GM18873 (cell line): ENCODE measurements around the gene PKD1L1.

Experiments
- ATAC-seq: cut with Tn5 transposase; IDR thresholded peaks from one replicate; pipeline ENCODE4 v1.9.1; 2021; ENCODE audit warnings: mild to moderate bottlenecking, moderate library complexity, moderate number of reproducible peaks; ENCODE audit not compliant: unreplicated experiment, low FRiP score

The PKD1L1 gene

GRCh38 chr7:47878662-47879061 is 69.6 kb downstream of the PKD1L1 start:
- no peak for ATAC-seq

DNA sequence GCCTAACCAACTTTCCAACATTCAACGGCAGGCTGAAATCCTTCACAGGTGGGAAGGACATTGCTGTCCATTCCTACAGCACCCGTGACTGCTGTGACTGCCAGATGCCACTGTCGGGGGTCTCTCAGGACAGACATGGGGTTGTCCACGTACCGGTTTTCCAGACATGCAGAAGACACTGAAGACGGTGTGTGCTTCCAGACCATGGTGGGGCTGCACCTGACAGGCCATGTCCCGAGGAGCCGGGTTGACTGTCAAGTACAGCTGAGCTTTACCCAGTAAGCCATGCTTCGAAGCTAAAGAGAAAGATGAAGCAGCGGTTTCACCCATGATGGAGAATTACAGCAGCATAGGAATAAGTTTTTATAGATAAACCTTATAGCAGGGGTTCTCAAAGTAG is 70.9 kb downstream of the PKD1L1 start:
- no peak for ATAC-seq

DNA sequence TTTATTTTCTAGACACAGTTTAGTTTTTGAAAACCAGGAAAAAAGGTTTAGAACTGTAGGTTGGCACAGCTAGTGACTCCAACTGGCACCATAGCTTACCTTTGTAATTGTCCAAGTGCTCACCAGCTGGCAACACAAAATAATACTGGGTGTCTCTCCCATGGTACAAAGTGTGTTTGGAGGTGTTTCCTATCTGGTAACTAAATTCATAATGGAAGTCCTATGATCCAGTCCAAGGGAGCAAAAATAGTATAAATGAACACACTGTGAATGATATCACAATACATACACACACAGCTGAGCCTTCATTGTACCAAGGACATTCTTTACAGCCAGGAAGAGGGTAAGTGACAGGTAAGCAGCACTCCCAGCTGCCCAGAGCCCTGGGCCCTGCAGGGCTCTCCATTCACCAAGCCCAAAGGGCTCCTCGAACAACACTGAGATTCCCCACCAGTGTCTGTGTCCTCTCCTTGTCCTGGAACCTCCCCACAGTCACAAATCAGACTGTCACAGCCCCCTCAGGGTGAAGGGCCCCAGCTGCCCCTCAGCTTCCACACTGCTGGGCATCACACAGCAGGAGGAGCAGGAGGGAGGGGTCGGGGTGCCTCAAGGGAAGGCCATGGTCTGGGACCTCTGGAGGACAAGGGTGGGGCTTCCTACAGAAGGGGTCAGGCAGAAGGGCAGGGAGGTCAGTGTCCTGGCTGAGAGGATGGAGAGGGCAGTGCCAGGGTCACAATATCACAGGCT is 72.1 kb downstream of the PKD1L1 start:
- ATAC-seq: no peak

- ATAC-seq: no peak
Measured at GRCh38 chr7:47875406-47875805, 72.9 kb downstream of the PKD1L1 start.

DNA sequence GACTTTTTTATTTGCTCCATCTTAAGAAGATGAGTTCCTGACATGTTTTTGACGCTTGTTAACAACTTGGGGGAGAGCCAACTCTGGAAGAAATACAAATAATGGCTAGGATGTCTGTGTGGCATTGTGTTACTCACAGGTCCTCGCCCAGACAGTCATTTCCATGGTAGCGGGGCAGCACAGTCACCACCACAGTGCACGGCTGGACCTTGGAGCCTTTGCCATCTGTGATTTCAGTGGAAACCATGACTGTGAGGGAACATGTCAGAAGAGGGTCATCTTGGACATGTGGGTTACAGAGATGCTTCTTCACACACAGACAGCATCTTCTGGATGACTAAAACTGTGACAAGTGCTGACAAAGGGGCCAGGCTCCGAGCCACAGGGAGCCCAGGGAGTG is 74.5 kb downstream of the PKD1L1 start:
- ATAC-seq: no peak

DNA sequence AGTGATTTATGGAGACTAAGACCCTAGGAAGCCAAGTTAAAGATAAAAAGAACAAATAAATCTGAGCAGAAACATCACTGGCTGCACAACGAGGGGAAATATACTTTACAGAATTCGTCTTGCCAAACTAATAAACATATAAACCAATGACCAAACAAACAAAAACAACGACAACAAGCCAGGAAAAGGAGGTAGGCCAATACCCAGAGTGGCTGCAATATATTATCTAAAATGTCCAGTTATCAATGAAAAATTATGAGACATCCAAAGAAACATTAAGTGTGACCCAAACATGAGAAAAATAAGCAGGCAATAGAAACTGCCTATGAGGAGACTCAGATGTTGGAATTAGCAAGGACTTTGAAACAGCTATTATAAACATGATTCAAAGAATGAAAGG is 81.0 kb downstream of the PKD1L1 start:
- ATAC-seq: no peak

- ATAC-seq: no peak
Measured at GRCh38 chr7:47866120-47866519, 82.1 kb downstream of the PKD1L1 start.

GRCh38 chr7:47852330-47853245 is 95.7 kb downstream of the PKD1L1 start:
- ATAC-seq: no peak

- ATAC-seq: no peak
Measured at GRCh38 chr7:47847207-47847606, 101.1 kb downstream of the PKD1L1 start.

DNA sequence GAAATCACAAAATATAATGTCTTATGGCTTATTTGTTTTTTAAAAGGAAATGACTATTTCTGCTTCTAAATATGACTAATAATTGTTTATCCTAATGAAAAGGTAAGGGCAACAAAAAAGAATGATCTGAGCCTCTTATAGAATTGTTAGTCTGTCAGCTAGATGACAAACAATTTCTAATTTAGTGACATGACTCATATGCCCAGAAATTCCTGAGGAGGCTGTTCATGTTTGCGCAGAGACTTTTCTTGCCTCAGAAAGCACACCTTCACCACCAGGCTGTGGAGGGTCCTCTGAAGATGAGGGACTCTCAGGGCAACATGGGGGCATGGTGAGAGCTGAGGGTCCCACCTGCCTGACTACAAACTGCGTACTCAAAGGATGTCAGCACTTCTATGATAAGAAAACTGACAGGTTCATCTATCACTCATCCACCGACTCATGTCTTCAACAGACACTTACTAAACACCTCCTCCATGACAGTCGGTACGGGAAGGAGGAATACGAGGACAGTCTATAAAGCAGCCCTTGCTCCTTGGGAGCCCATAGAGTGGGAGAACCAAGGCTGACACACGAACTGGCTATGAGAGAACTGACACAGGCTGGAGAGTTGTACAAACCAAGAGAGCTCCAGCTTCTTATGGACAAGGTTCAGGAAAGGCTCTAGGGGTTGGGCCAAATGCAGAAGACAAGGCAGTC is 102.0 kb downstream of the PKD1L1 start:
- ATAC-seq: no peak

GRCh38 chr7:47844311-47844710 is 104.0 kb downstream of the PKD1L1 start:
- no peak for ATAC-seq

DNA sequence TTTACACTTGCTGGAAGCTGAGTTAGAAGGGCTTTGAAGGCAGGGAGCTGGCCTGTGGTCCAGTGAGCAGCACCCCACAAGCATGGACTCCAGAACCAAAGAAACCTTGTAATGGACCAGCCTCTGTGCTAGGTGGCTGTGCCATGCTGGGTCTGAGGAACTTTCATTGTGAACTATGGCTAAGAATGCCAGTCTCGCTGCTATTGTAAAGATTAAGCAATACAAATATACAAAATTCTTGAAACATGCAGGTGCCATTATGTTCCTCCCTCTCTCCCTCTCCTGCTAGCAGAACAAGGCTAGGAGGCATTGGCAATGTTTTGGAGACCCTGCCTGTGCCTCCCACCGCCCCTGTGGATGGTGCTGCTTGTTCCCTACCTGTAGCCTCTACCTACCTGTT is 105.0 kb downstream of the PKD1L1 start:
- ATAC-seq: no peak

DNA sequence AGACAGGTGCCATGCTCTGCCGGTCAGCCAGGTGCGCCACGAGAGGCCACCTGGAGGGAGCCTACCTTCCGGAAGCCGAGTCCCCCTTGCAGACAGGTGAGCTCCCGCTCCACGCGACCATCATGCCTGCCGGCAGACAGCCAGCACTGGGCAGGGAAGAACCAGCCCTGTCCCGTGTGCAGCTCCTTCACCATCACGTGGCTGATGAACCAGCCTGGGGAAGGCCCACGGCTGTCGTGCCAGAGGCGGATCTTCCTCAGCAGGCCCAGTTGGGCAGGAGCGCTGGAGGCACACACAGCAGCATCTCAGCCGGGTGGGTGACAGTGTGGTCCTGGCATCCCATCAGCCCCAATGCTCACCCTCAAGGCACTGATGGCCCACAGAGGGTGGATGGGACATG is 108.9 kb downstream of the PKD1L1 start:
- ATAC-seq: no peak

- no peak for ATAC-seq
Measured at GRCh38 chr7:47837826-47838225, 110.4 kb downstream of the PKD1L1 start.

DNA sequence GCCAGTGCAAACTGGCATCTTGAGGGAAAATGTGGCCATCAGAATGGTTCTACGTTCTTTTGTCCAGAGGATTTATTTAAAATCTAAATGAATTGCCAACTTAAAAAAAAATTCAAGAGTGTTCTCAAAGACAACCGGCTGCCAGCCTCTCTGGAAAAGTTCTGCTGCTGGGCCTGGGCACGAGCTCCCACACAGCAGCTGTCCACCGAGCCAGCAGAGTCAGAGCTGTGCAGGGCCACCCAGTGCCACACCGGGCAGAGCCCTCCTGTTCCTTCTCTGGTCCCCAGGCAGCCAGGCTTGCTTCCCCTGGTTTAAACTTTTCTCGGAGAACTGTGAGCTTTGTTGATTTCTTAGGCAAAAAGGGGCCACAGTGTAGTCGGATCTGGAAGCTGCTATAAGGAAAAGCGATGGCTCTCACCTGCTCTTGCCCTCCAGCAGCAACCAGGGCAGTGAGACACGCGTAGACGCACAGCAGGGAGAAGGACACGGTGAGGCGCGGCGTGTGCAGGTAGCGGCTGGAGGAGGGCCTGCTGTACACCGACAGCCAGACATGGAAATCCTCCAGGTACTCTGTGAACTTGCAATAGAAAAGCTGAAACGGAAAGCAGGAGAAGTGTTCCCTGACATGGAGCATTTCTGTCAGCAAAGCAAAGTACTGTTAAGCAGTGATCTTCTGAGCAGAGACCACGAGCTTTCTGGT is 111.6 kb downstream of the PKD1L1 start:
- no peak for ATAC-seq

DNA sequence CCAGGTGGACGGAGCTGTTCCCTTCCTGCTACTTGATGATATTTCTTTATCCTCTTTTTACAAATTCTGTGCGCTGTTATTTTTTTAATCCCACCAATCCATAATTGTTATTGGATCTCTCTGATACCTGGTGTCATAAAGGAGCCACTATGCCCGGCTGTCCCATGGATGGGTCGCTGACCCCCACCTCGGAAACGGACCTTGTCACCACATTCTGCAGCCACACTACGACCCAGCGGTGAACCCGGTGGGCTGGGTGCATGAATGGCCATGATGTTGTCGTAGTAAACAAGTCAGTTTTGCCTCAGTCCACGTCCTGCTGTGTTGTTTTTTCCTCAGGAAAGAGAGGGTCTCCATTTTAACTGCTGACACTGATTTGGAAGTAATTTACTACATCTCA is 112.2 kb downstream of the PKD1L1 start:
- ATAC-seq: no peak

GRCh38 chr7:47833211-47833610 is 115.1 kb downstream of the PKD1L1 start:
- no peak for ATAC-seq

GRCh38 chr7:47832105-47832715 is 116.1 kb downstream of the PKD1L1 start:
- no peak for ATAC-seq

DNA sequence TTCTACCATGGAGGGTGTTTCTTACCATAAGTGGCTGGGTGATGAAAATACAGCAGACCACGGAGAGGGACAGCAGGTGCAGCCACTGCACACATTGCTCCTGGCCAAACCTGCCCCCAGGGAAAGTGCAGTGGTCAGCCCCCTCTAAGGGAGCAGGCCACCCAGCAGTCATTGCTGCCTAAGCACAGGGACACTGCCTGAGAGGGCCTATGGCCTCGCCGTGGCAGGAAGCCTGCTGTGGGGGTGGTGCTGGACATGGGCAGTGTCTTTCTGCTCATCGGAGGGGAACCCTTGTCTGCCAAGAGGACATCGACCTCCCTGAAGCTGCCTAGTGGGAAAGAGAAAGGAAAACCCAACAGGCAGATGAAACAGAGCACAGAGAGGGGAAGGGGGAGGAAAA is 118.3 kb downstream of the PKD1L1 start:
- no peak for ATAC-seq

DNA sequence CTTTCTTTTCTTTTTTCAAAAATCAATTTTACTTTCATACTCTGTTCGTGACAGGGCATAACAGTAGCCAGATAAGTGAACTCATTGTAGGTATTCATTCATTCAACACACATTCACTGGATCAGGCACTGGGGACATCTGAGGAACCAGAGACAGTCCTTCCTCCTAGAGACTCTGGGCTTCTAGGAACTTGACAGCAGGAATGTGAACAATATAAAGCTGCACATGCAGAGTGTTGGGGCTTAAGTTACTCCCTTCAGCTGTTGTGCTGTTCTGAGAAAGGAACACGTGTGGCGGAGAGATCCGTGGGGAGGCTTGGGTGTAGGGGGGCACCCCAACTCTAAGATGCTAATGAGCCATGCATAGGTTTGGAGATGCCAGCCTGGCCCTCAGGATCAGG is 120.4 kb downstream of the PKD1L1 start:
- ATAC-seq: no peak
